H9 (cell line): ENCODE data around the gene LDLRAD4. TPM values are rescaled to one million over a fixed set of nuclear protein-coding genes. Genes with fewer than 3 reads are reported as not detected.

Source experiments
- DNase-seq: peaks from one replicate; pipeline ENCODE4 v3.0.0-alpha.2; 2017
- H2AFZ ChIP-seq: one replicate; pipeline ENCODE4 v1.6.1; 2013; ENCODE audit warnings: mild to moderate bottlenecking, low read length, control low read depth, moderate library complexity
- H2AK5ac ChIP-seq: 2 replicates; pipeline ENCODE4 v1.6.1; 2013; ENCODE audit warnings: low read length, control low read depth, mixed read lengths; ENCODE audit not compliant: insufficient read length
- H2BK120ac ChIP-seq: one replicate; pipeline ENCODE4 v1.6.1; 2013; ENCODE audit warnings: low read depth, mild to moderate bottlenecking, low read length, control low read depth, inconsistent platforms; ENCODE audit not compliant: poor library complexity, severe bottlenecking
- H2BK12ac ChIP-seq: 2 replicates; pipeline ENCODE4 v1.6.1; 2013; ENCODE audit warnings: low read length, control low read depth, mixed read lengths, low read depth; ENCODE audit not compliant: insufficient read length
- H2BK15ac ChIP-seq: 2 replicates; pipeline ENCODE4 v1.6.1; 2013; ENCODE audit warnings: low read depth, low read length, control low read depth
- H2BK20ac ChIP-seq: one replicate; pipeline ENCODE4 v1.6.1; 2013; ENCODE audit warnings: low read depth, mild to moderate bottlenecking, low read length, control low read depth, inconsistent platforms; ENCODE audit not compliant: poor library complexity, severe bottlenecking
- H2BK5ac ChIP-seq: 2 replicates; pipeline ENCODE4 v1.6.1; 2013; ENCODE audit warnings: low read length, control low read depth, mixed read lengths; ENCODE audit not compliant: insufficient read length
- H3K14ac ChIP-seq: 2 replicates; pipeline ENCODE4 v1.6.1; 2013; ENCODE audit warnings: low read length, control low read depth; ENCODE audit not compliant: insufficient read depth
- H3K18ac ChIP-seq: 2 replicates; pipeline ENCODE4 v1.6.1; 2013; ENCODE audit warnings: low read depth, mild to moderate bottlenecking, mixed read lengths, low read length, control low read depth; ENCODE audit not compliant: insufficient read length
- H3K23ac ChIP-seq: 2 replicates; pipeline ENCODE4 v1.6.1; 2013; ENCODE audit warnings: low read length, control low read depth, mixed read lengths, low read depth; ENCODE audit not compliant: insufficient read length
- H3K23me2 ChIP-seq: 2 replicates; pipeline ENCODE4 v1.6.1; 2013; ENCODE audit warnings: low read depth, mild to moderate bottlenecking, mixed read lengths, low read length, control low read depth; ENCODE audit not compliant: insufficient read length, poor library complexity, severe bottlenecking
- H3K27ac ChIP-seq: 2 replicates; pipeline ENCODE4 v1.5.1; 2013; ENCODE audit warnings: low read length, control low read depth, mixed read lengths, low read depth; ENCODE audit not compliant: insufficient read length
- H3K27me3 ChIP-seq: 2 replicates; pipeline ENCODE4 v1.6.1; 2013; ENCODE audit warnings: low read length, control low read depth, inconsistent platforms; ENCODE audit not compliant: insufficient read depth
- H3K4ac ChIP-seq: 2 replicates; pipeline ENCODE4 v1.6.1; 2013; ENCODE audit warnings: low read depth, mild to moderate bottlenecking, control low read depth, inconsistent platforms, low read length, moderate library complexity
- H3K4me1 ChIP-seq: 2 replicates; pipeline ENCODE4 v1.6.1; 2013; ENCODE audit warnings: low read length, control low read depth, inconsistent platforms; ENCODE audit not compliant: insufficient read depth
- H3K4me2 ChIP-seq: 2 replicates; pipeline ENCODE4 v1.6.1; 2013; ENCODE audit warnings: low read length, control low read depth, mixed read lengths; ENCODE audit not compliant: insufficient read length, insufficient read depth
- H3K56ac ChIP-seq: 2 replicates; pipeline ENCODE4 v1.6.1; 2013; ENCODE audit warnings: low read depth, mild to moderate bottlenecking, mixed read lengths, low read length, control low read depth; ENCODE audit not compliant: insufficient read length
- H3K79me1 ChIP-seq: 2 replicates; pipeline ENCODE4 v1.6.1; 2013; ENCODE audit warnings: low read depth, mild to moderate bottlenecking, moderate library complexity, low read length, control low read depth, inconsistent platforms; ENCODE audit not compliant: insufficient read depth, poor library complexity, severe bottlenecking
- H3K79me2 ChIP-seq: 2 replicates; pipeline ENCODE4 v1.6.1; 2013; ENCODE audit warnings: low read length, control low read depth, inconsistent platforms; ENCODE audit not compliant: insufficient read depth
- H3K9ac ChIP-seq: 2 replicates; pipeline ENCODE4 v1.6.1; 2013; ENCODE audit warnings: low read length, control low read depth, mixed read lengths; ENCODE audit not compliant: insufficient read length; ENCODE audit errors: extremely low read depth
- H3K9me3 ChIP-seq: one replicate; pipeline ENCODE4 v1.6.1; 2013; ENCODE audit warnings: low read depth, low read length, inconsistent platforms; ENCODE audit not compliant: control insufficient read depth
- H3T11ph ChIP-seq: one replicate; pipeline ENCODE4 v1.6.1; 2013; ENCODE audit warnings: mild to moderate bottlenecking, low read length, control low read depth, inconsistent platforms
- H4K20me1 ChIP-seq: one replicate; pipeline ENCODE4 v1.6.1; 2013; ENCODE audit not compliant: control insufficient read depth, insufficient read length, insufficient read depth
- H4K5ac ChIP-seq: 2 replicates; pipeline ENCODE4 v1.6.1; 2013; ENCODE audit warnings: low read depth, mild to moderate bottlenecking, mixed read lengths, low read length, control low read depth; ENCODE audit not compliant: insufficient read length
- H4K8ac ChIP-seq: replicated peaks from 2 replicates; pipeline ENCODE4 v1.6.1; 2013; ENCODE audit warnings: low read length, control low read depth, mixed read lengths, low read depth; ENCODE audit not compliant: insufficient read length
- H4K91ac ChIP-seq: 2 replicates; pipeline ENCODE4 v1.6.1; 2013; ENCODE audit warnings: low read depth, mild to moderate bottlenecking, moderate library complexity, mixed read lengths, low read length, control low read depth; ENCODE audit not compliant: insufficient read length
- H3K27ac Mint-ChIP-seq, 3 experiments: 2 replicates in 2 of 3; 3 replicates in 1 of 3; pipeline ENCODE4 v1.8.0; 2020 to 2021; ENCODE audit warnings: mixed read lengths in 3 of 3, mild to moderate bottlenecking in 1 of 3, moderate library complexity in 1 of 3
- H3K27me3 Mint-ChIP-seq: 2 replicates; pipeline ENCODE4 v1.8.0; 2021; ENCODE audit warnings: low read depth, mild to moderate bottlenecking, moderate library complexity, mixed read lengths
- H3K36me3 Mint-ChIP-seq, 3 experiments: 2 replicates in 2 of 3; 3 replicates in 1 of 3; pipeline ENCODE4 v1.8.0; 2020 to 2021; ENCODE audit warnings: low read depth in 3 of 3, mixed read lengths in 3 of 3; ENCODE audit not compliant: insufficient read depth in 1 of 3
- H3K4me1 Mint-ChIP-seq, 2 experiments: 2 replicates each; pipeline ENCODE4 v1.8.0; 2020; ENCODE audit warnings: mixed read lengths in 2 of 2
- H3K4me3 Mint-ChIP-seq, 2 experiments: 2 replicates in 1 of 2; 3 replicates in 1 of 2; pipeline ENCODE4 v1.8.0; 2020 to 2021; ENCODE audit warnings: mild to moderate bottlenecking in 2 of 2, mixed read lengths in 2 of 2, moderate library complexity in 1 of 2
- H3K9me3 Mint-ChIP-seq, 2 experiments: 2 replicates in 1 of 2; 3 replicates in 1 of 2; pipeline ENCODE4 v1.8.0; 2020; ENCODE audit warnings: mild to moderate bottlenecking in 2 of 2, mixed read lengths in 2 of 2, moderate library complexity in 1 of 2
- CTCF ChIP-seq: fragments of 200-600 bp; sonication (generic); conservative IDR thresholded peaks from 3 replicates; pipeline ENCODE4 v1.8.0; 2021; ENCODE audit warnings: antibody characterized with exemption, mild to moderate bottlenecking
- whole genome bisulfite sequencing: extraction: QIAGEN DNeasy Blood & Tissue Kit; methylation state at CpG from one replicate; pipeline ENCODE4 v1.1.7; 2013; ENCODE audit warnings: missing lambda C conversion rate, low lambda C conversion rate, mixed read lengths; ENCODE audit not compliant: insufficient read length; ENCODE audit errors: extremely low coverage; 5-methylcytosine and 5-hydroxymethylcytosine counted together
- total RNA-seq: library from RNA; stranded (reverse); gene quantifications from 2 replicates; pipeline ENCODE4 v1.2.1, GENCODE V29; 2021

LDLRAD4 gene
- total RNA-seq, 1 experiment from 2014 or later = 3.9 TPM

- H3K27me3 Mint-ChIP-seq = no peaks in the 10 kb centered on the region
- Histone ChIP-seq H3K18ac (no peak overlapping the region), H4K20me1 (no peaks in the 10 kb centered on the region), H3K4me2 (no peak overlapping the region), H3K79me2 (no peaks in the 10 kb centered on the region), H3K27me3 (no peaks in the 10 kb centered on the region), H2BK120ac (no peak overlapping the region), H3K4me1 (no peaks in the 10 kb centered on the region), H3K9me3 (no peaks in the 10 kb centered on the region), H3K9ac (no peak overlapping the region), H3K4ac (no peak overlapping the region; the same call in 1 of the 2 replicates), H2BK12ac (no peak overlapping the region), H2BK20ac (no peak overlapping the region), H4K91ac (no peak overlapping the region), H4K5ac (no peak overlapping the region), H3K56ac (no peak overlapping the region), H3K23me2 (no peaks in the 10 kb centered on the region), H3K27ac (no peak overlapping the region), H3T11ph (no peak overlapping the region), H3K14ac (no peak overlapping the region), H2BK15ac (no peak overlapping the region), H2AFZ (no peak overlapping the region), H2AK5ac (no peak overlapping the region), H3K23ac (no peak overlapping the region), H3K79me1 (no peaks in the 10 kb centered on the region), H4K8ac (no peak overlapping the region), H2BK5ac (no peak overlapping the region)
- H3K36me3 Mint-ChIP-seq = no peaks in the 10 kb centered on the region; a peak in 1 of 7 replicates
- WGBS = no CpG with 5 or more reads among the region's 7 CpGs
- H3K4me3 Mint-ChIP-seq = no peak overlapping the region
- DNase-seq = no peak
- no peaks in the 10 kb centered on the region for H3K4me1 Mint-ChIP-seq
- H3K9me3 Mint-ChIP-seq = no peaks in the 10 kb centered on the region
- H3K27ac Mint-ChIP-seq = peak overlapping the region in 1 of 3 experiments; percentile 23; a peak in 2 of 7 replicates
- no peak for TF ChIP-seq CTCF
Observed at GRCh38 chr18:13580351-13580750, 361.8 kb downstream of the LDLRAD4 start.
